HG03558 (cell line): ENCODE measurements around the gene PDE1C.

Experiments
- ATAC-seq: cut with Tn5 transposase; IDR thresholded peaks from one replicate; pipeline ENCODE4 v1.9.1; 2021; ENCODE audit warnings: moderate number of reproducible peaks; ENCODE audit not compliant: unreplicated experiment; ENCODE audit errors: extremely low read depth

Gene PDE1C

GRCh38 chr7:32005577-32005976 lies 64.6 kb downstream of the PDE1C start:
- no peak for ATAC-seq

GRCh38 chr7:32001948-32002347 lies 68.3 kb downstream of the PDE1C start:
- no peak for ATAC-seq

GRCh38 chr7:31997423-31997822 lies 72.8 kb downstream of the PDE1C start:
- ATAC-seq, result no peak

- no peak for ATAC-seq
These were observed 75.1 kb downstream of the PDE1C start for GRCh38 chr7:31995134-31995533.

- ATAC-seq, result no peak
These were observed 78.4 kb downstream of the PDE1C start for GRCh38 chr7:31991846-31992245.

GRCh38 chr7:31991406-31991805 lies 78.8 kb downstream of the PDE1C start:
- no peak for ATAC-seq

- ATAC-seq, result no peak
These were observed 83.2 kb downstream of the PDE1C start for GRCh38 chr7:31986878-31987518.

- no peak for ATAC-seq
These were observed 87.2 kb downstream of the PDE1C start for GRCh38 chr7:31982962-31983361.

GRCh38 chr7:31981874-31982390 lies 88.3 kb downstream of the PDE1C start:
- ATAC-seq, result no peak

- no peak for ATAC-seq
These were observed 90.4 kb downstream of the PDE1C start for GRCh38 chr7:31979690-31980330.

- no peak for ATAC-seq
These were observed 94.7 kb downstream of the PDE1C start for GRCh38 chr7:31975546-31975945.

GRCh38 chr7:31974351-31974750 lies 95.9 kb downstream of the PDE1C start:
- ATAC-seq, result no peak

- no peak for ATAC-seq
These were observed 99.0 kb downstream of the PDE1C start for GRCh38 chr7:31971049-31971667.

GRCh38 chr7:31970501-31970900 lies 99.7 kb downstream of the PDE1C start:
- no peak for ATAC-seq

- ATAC-seq, result no peak
These were observed 106.5 kb downstream of the PDE1C start for GRCh38 chr7:31963569-31964175.

- no peak for ATAC-seq
These were observed 108.0 kb downstream of the PDE1C start for GRCh38 chr7:31962246-31962645.

GRCh38 chr7:31958226-31958625 lies 112.0 kb downstream of the PDE1C start:
- ATAC-seq, result no peak

GRCh38 chr7:31957756-31958155 lies 112.5 kb downstream of the PDE1C start:
- no peak for ATAC-seq

- ATAC-seq, result no peak
These were observed 113.0 kb downstream of the PDE1C start for GRCh38 chr7:31957090-31957720.

- no peak for ATAC-seq
These were observed 114.6 kb downstream of the PDE1C start for GRCh38 chr7:31955641-31956040.

- no peak for ATAC-seq
These were observed 115.2 kb downstream of the PDE1C start for GRCh38 chr7:31955021-31955420.
